HG02840 (cell line): ENCODE results near the gene CHTF18.
"Not testable (repeated sequence)": the region's sequence is repeated elsewhere in the genome, so short reads cannot be mapped to it uniquely, and the experiment has no call there.

Experiments
- ATAC-seq: cut with Tn5 transposase; IDR thresholded peaks from one replicate; pipeline ENCODE4 v1.9.1; 2021; ENCODE audit warnings: mild to moderate bottlenecking, moderate library complexity, moderate number of reproducible peaks; ENCODE audit not compliant: unreplicated experiment, low FRiP score

CHTF18 gene

DNA sequence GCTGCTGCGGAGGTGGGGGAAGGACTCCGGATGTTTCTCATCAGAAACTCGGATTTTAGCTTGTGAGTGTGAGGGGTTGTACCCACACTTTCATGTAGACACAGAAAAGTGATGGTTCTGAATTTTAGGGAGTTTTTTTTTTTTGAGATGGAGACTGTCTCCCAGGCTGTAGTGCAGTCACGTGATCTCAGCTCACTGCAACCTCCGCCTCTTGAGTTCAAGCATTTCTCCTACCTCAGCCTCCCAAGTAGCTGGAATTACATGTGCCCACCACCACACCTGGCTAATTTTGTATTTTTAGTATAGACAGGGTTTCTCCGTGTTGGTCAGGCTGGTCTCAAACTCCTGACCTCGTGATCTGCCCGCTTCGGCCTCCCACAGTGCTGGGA is 34.5 kb downstream of the CHTF18 start:
- ATAC-seq, result no peak

DNA sequence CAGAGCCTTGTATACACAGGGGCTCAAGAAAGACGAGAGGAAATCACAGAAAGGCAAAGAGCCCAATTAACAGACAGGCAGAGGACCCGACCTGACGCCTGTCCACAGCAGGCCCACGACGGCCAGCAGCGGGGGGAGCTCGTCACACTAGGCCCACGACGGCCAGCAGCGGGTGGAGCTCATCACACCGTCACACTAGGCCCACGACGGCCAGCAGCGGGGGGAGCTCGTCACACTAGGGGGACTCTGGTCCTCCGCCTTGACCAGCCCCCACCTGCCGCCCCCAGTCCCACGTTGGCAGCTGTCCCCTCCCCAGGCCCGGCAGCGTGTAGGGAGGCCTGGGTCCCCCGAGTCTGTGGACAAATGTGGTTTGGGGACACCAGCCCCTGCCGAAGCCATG is 35.8 kb downstream of the CHTF18 start:
- ATAC-seq, result no peak

DNA sequence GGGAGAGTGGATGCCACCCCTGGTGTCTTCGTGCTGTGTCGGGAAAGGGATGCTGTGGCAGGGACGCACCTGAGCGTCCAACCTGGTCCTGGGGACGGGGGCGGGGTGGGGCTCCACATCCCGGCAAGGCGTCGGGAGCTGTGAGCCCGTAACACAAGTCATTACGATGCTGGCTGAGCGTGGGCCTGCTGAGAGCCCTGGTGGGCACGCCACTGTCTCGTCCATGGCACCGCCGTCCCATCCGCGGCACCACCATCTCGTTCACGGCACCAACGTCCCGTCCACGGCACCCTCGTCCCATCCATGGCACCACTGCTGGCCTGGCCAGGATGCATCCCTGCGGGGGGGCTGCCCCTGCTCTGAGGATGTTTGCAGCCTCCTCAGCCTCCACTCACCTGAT is 36.2 kb downstream of the CHTF18 start:
- ATAC-seq, result no peak

DNA sequence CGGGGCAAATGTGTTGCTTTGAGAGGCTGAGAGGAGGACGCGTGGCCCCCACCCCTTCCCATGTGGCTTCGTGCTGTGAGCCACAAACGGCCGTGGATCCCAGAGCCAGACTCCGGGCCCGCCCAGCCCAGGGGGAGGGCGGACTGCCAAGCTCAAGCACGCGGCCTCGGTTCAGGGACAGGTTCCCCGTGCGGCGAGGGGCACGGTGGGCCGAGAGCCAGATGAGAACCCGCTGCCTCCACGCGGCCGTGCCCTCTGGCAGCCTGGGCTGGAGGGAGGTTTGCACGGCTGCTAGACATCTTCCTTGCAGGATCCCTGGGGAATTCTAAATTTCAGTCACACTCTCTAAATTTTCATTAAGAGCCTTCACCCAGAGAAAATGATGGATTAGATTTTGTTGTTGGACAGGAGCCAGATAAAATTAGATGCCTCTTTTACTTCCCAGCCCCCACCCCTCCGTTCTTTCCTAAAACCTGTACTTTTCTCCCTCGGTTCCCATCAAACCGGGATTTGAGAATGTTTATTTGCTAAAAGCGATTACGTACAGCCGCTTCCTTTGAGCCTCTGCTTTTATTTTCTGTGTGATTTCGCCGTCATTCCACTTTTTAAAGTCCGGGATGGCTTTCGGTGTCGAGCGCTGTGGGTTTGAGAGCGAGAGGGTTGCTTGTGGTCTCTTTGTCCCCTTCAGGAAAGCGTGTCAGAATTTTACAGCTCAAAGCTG is 37.1 kb downstream of the CHTF18 start:
- ATAC-seq, result no peak

DNA sequence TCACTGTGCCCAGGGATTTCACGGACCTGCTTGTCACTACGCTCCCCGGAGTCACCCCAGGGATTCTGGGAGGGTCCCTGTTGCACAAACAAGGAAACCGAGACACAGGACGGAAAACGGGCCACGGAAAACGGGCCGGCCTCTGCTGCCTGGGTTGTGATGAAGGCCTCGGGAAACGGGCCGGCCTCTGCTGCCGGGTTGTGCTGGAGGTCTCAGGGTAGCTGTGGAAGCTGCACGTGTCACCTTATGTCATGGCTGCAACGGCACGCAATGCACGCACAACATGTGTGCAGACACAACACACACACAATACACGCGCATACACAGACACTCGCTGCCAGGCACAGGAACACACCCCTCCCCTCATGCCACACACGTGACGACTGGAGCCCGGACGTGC is 39.1 kb downstream of the CHTF18 start:
- no peak for ATAC-seq

DNA sequence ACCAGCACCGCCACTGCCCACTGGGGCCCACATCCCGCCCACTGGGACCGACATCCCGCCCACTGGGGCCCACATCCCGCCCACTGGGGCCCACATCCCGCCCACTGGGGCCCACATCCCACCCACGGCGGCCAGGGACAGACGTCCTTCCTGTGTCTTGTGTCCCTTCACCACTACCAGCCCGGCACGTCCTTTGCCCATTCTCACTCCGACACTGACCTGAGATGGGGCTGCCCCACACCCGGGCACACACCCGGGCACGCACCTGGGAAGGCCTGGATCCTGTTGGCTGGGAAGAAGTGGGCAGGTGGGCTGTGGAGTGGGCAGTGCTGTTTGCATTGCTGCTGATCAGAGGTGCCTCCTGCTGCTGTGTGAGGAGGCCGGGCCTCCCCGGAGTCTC is 40.5 kb downstream of the CHTF18 start:
- ATAC-seq, result no peak

DNA sequence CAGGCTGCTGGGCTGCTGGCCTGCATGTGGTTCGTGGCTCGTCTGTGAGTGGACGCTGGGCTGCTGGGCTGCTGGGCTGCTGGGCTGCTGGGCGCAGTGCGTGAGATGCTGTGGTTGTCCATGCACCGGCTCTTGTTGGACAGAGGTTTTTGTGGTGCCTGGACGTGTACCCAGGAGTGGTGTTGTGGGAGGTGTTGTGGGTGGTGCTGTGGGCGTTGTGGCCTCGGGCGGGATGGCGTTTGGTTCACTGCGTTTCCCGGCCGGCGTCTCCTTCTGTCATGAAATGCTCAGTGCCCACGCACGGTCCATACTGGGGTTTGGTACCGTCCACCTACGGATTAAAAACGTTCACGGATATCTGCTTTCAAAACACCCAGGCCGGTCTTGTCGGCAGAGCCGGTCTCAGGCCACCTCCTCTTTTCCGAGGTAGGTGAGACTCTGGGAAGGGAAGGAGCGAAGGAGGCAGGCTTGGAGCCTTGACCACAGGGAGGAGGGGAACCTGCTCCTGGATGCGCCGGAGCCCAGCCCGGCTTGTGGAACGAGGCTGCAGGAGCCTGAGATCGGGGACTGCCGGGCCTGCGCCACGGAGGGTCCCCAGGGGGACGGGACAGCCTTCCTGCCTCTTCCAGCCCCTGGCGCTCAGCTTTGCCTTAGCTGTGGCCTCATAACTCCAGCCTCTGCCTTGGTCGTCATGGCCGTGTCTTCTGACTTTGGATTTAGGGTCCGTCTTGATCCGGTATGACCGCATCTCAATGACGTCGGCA is 41.9 kb downstream of the CHTF18 start:
- no peak for ATAC-seq

DNA sequence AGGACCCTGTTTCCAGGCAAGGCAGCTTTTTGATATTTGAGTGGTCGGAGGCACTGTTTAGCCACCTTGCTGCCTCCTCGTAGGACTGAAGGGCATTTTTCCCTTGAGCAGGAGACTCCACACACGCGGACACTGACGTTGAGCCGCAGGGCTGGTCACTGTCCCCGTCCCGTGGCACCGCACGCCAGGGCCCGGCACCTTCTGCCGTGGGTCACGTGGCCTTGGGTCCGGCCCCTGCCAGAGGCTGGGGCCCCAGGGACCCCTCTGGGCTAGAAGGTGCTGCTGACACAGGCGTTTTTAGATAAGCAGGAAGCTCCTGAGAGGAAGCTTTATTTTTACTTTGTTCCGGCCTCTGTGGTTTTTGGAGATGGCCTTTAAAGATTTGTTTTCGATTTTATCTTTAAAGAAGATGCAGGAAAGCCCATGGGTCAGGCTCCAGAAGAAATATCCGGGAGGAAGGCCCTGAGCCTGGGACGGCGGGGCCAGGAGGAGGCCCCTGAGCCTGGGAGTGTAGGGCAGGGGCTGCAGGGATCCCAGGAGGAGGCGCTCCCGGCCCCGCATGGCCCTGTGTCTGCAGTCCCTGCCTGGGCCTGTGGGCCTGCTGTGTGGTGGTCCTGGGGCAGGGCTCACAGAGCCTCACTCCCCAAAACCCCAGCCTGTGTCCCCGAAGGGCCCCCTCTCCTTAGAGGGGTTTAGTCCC is 42.6 kb downstream of the CHTF18 start:
- no peak for ATAC-seq

DNA sequence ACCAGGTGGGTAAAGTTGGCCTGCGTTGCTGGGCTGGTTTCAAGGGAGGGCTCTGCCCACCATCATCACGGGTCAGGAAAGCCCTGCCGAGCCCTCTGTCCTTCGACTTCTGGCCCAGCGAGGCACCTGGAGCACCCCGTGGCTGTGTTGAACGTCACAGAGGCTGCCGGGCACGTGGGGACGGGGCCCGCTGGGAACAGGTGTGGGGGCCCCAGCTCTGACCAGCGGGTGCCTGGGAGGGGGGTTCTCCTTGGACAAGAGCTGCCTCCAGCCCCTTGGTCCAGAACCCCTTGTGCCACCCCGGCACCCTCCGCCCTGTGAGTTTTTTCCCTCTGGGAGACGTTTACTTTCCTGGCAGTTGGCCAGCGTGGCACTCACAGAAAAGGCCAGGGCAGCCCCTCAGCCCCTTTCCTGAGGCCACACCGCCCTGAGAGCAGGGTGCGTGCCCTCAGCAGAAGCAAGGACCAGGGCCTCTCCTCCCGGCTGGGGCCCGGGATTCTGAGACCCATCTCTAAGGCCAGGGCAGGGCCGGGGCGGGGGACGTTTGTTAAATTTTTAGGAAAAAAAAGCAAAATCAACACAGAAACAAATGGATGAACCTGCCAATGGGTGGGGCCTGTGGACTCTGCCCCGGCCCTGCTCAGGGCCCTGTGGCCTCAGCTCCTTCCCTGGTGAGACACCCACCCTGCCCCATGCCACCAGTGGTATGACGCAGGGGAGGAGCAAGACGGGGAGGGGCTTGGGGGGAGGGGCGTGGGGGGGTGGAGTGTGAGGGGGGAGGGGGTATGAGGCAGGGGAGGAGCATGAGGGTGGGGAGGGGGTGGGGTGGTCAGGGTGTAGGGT is 43.4 kb downstream of the CHTF18 start:
- ATAC-seq, result no peak

DNA sequence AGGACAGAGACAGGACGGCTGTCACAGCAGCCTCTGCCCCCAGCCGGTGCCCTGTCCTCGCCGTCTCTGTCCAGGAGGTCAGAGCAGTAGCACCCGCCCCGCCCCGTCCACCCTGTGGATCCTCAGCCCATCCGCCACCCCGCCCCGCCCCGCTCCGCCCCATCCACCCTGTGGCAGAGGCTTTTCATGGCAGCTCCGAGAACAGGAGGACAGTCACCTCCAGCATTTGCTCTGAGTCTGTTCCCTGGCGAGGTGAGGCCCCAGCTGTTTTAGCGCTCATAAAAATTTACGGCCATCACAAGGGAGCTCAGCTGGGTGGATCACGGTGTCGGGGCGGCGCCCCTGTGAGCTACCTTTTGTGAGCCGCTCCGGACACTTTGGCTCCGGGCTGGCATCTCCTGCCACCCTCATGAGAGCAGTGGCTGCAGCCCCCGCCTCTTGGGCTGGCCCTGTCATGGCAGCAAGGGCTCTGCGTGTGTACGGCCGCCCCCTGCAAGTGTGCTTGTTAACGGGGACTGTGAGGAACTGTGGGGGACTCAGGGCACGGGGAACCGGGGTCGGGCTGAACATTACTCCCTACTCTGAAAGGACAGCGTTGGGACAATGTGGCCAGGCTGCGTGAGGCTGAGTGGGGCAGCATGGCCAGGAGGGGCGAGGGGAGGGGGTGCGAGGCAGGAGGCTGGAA is 44.4 kb downstream of the CHTF18 start:
- ATAC-seq, result no peak

DNA sequence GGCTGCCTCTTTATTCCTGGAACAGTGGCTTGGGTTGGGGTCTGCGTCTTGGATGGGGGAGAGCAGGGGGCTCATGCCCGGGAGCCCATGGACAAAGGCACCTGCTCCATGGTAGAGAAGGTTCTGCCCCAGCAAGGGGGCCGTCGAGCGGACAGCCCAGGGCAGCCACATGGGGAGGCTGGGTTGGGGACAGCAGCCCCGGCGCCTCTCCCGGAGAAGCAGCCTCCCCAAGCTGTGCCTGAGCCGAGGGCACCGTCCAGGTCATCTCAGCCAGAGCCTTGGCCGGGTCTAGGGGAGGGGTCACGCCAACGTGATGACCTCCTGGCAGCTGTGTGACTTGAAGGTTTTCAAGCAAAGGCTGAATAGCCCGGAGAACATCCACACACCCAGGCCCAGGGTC is 45.0 kb downstream of the CHTF18 start:
- ATAC-seq, result no peak

DNA sequence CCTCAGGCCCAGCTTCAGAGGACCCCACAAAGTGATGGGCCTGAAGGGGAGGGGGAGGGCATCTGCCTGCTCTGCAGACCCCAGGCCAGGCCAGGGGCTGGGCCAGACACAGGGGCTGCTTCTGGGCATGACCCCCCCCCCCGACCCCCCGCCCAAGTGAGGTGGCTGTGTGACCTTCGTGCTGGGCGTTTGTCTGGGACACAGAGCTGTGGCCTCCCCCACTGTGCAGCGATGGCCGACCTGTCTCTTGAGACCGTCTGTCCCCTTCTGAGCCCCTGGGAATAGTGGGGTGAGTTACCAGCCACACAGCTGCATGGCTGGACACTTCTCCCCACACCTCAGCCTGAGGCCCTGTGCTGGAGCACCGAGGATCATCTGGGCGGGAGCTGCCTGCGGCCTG is 47.0 kb downstream of the CHTF18 start:
- ATAC-seq, result no peak

DNA sequence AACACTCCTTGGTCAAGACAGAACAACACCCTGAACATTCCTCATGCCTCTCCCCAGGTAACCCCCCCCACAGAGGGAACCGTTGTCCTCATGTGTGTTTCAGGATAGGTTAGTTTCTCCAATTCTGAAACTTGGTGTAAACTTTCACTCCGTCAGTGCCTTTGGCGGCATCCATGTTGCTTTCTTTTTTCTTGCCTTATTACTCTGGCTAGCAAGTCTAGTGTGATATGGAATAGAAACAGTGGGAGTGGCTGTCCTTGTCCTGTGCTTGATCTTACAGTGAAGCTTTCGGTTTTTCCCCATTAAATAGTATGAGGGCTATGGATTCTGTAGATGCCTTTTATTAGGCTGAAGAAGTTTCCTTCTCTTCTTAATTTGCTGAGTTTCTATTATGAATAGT is 47.8 kb downstream of the CHTF18 start:
- ATAC-seq, result no peak

DNA sequence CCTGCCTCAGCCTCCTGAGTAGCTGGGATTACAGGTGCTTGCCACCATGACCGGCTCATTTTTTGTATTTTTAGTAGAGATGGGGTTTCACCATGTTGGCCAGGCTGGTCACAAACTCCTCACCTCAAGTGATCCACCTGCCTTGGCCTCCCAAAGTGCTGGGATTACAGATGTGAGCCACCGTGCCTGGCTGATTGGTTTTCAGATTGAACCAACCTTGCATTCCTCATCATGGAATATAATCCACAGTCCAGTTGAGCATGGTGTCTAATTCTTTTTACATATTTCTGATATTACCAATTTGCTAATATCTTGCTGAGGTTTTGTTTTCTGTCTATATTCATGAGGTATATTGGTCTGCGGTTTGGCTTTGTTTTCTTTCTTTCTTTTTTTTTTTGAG is 48.4 kb downstream of the CHTF18 start:
- ATAC-seq, result not testable (repeated sequence)

DNA sequence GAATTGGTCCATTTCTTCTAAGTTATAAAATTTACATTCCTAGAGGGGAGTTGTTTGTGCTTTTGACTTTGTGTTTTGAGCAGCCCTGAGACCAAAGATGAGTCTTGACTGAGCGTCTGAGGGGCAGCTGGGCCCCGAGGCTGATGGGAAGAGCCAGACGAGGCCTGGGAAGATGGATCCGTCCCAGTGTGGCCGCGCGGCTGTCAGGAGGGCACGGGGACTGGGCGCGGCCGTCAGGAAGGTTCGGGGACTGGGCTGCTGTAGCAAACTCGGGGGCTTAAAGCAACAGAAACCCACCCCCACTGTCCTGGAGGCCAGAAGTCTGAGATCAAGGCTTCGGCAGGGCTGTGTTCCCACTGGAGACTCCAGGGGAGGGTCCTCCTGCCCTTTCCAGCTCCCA is 50.3 kb downstream of the CHTF18 start:
- ATAC-seq, result no peak

DNA sequence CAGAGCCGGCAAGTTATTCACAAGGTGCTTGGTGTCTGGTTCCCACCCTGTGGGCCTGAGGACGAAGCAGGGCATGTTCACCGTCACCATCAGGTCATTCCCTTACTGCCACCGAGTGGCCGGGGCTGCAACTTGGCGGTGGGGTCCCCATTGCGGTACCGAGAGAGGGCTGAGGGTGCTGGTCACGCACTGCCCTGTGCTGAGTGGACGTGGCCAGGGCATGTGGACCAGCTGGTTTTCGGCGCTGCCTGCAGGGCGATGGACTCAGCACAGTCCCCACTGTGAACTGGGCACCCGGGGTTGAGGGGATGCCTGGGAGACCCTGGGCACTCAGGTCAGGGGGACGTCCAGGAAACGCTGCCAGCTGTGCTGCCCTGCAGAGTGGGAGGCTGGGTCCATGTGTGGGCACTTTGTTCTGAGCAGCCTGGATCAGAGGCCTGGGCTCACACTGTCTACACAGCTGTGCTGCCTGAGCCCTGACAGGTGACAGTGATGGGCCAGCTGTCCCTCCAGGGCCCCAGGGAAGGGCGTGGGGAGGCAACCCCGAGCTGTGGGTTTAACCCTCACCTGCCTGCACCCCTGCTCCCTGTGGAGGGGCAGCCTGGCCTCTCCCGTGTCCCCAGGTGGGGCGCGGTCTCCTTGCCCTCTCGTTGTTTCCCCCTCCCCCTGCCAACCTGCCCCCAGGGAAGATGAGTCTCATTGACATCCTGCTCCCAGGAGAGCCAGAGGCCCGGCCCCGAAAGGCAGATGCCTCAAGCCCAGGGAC is 51.4 kb downstream of the CHTF18 start:
- no peak for ATAC-seq

DNA sequence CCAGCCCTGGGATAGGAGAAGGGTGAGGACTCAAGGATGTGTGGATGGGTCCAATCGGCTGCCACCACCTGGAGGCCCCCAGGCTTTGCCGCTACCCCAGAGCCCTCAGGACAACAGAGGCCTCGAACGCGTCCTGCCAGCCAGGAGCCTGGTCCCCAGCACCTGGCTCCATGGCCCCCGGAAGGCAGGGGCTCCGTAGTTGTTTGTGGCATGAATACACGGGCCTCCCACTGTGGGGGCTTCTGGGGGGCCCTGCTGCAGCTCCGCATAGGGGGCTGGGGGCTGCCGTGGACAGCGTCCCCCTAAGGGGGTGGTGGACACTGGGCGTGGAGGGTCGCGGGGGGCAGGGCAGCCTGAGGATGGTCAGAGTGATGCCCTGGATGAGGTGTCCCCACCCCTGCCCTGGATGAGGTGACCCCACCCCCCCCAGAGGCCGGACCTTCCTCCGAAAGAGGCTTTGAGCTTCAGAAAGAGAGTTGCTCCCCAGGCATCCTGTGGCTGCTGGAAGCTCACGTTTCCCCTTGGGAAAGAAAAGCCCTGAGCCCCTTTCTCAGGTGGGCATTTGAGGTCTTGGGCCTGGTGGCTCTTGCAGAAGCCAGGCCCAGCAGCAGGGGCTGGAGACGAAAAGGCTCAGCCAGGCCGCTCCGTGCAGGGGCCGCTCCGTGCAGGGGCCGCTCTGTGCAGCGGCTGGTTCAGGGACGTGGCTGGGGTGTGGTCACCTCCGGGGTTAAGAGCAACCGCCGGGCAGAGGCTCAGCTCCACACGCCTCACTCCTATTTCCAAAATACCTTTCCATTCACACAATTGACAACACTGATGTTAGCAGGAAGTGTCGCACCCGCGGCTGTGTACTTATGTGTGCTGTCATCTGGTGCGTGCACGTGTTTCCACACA is 52.4 kb downstream of the CHTF18 start:
- no peak for ATAC-seq

DNA sequence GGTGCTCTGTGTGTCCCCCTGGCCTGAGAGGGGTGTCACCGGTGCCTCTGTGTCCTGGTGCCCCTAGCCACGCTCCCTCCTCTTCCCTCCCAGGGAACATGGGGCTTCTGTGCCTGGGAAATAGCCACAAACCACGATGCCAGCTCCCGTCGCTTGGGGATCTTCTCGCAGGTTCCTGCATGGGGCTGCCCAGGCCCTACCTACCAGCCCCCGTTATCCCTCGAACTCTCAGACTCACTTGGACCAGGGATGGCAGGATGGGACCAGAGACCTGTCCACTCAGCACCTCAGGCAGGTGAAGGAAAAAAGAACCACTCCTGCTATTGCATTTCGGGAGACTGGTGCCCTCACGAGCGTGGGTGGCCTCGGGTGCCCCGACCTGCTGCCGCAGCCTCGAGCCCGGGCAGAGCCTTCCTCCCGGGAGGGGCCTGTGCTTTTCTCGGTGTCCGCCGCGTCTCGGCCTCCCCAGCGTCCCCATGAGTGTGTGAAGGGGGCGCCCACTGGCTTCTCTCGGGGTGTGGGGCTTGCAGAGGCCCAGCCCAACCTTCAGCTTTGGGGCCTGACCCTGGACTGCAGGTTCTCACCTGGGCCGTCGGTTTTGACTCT is 53.1 kb downstream of the CHTF18 start:
- no peak for ATAC-seq
